Suprapubic skin (tissue), 4 donors: ENCODE data around the gene CTDSP2. TPM values are rescaled to one million over a fixed set of nuclear protein-coding genes. Genes with fewer than 3 reads are reported as not detected.
"Not testable (repeated sequence)": the region's sequence is repeated elsewhere in the genome, so short reads cannot be mapped to it uniquely, and the experiment has no call there.

ENCODE experiments used
- DNase-seq, 2 donors: peaks; one replicate each; pipeline ENCODE4 v3.0.0-alpha.2; 2019; ENCODE audit warnings: low spot score in 2 of 2
- H3K27ac ChIP-seq: fragments of 200-600 bp; sonication (generic); one replicate; pipeline ENCODE4 v1.5.1; 2019
- H3K27me3 ChIP-seq: fragments of 200-600 bp; sonication (generic); one replicate; pipeline ENCODE4 v1.5.1; 2019
- H3K36me3 ChIP-seq: fragments of 200-600 bp; sonication (generic); one replicate; pipeline ENCODE4 v1.5.1; 2019
- H3K4me1 ChIP-seq: fragments of 200-600 bp; sonication (generic); one replicate; pipeline ENCODE4 v1.5.1; 2019
- H3K4me3 ChIP-seq: fragments of 200-600 bp; sonication (generic); one replicate; pipeline ENCODE4 v1.5.1; 2019; ENCODE audit warnings: mild to moderate bottlenecking
- H3K9me3 ChIP-seq: fragments of 200-600 bp; sonication (generic); one replicate; pipeline ENCODE4 v1.5.1; 2019
- EP300 ChIP-seq: sonication (generic); formaldehyde crosslinking; IDR thresholded peaks from one replicate; pipeline ENCODE4 v1.6.1; 2017; ENCODE audit warnings: antibody characterized with exemption
- POLR2A ChIP-seq, 2 donors: fragments of 450-650 bp; IDR thresholded peaks; one replicate each; pipeline ENCODE4 v1.6.1; 2017; ENCODE audit warnings: antibody characterized with exemption in 2 of 2, mild to moderate bottlenecking in 2 of 2, moderate library complexity in 2 of 2
- POLR2AphosphoS5 ChIP-seq, 3 donors: sonication (generic); formaldehyde crosslinking; IDR thresholded peaks; one replicate each; pipeline ENCODE4 v1.6.1; 2017; ENCODE audit warnings: antibody characterized with exemption in 3 of 3
- WGBS: methylation state at CpG from one replicate; pipeline ENCODE4 v1.1.5; 2018; 5-methylcytosine and 5-hydroxymethylcytosine counted together
- total RNA-seq, 4 donors: library from RNA; depleted of rRNA; stranded (reverse); fragments of >200 nt; gene quantifications; one replicate each; pipeline ENCODE4 v1.1.0, GENCODE V29; 2016
- TF ChIP-seq, protein P1 (sequence below), 2 donors: fragments of 200-600 bp in 1 of 2; fragments of 450-650 bp in 1 of 2; sonication (generic) in 1 of 2; IDR thresholded peaks; one replicate each; pipeline ENCODE4 v1.5.1; 2016 to 2019; ENCODE audit warnings: antibody characterized with exemption in 2 of 2, mild to moderate bottlenecking in 1 of 2, moderate library complexity in 1 of 2

CTDSP2 gene
- total RNA-seq, 4 donors from 2014 or later = 147 to 240 (median 215) TPM

DNA sequence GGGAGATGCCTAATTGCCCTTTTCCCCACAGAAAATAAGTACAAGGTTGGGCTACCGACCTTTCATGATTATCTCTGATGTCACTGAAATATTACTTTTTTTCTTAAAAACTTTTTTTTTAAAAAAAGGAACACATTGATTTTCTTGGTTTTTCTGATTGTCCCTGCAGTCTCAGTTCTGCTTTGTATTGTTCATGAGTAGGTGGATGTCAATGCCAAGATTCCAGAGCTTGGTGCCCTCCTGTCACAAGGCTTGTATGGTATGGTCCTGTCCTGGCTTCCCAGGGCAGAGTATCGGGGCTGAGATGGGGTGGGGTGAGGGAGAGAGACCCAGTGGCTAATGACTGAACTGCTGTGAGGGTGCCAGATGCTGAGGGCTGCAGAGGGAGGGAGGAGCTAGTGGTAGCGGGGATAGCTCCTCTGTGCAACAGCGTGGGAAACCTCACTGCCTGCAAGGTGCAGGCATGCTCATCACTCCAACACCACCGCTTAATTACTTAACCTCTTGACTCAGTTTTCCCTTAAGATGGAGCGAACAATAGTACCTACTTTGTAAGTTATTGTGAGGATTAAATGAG, 4.4 kb upstream of the CTDSP2 start:
- Histone ChIP-seq H3K9me3 (no peaks in the 10 kb centered on the region), H3K27ac (no peak overlapping the region), H3K4me1 (peaks cover 31% of the 10 kb centered on the region), H3K27me3 (no peaks in the 10 kb centered on the region), H3K4me3 (no peak overlapping the region), H3K36me3 (no peaks in the 10 kb centered on the region)
- 66% methylated on average over 6 of the region's 6 CpGs for WGBS
- DNase-seq = no peak
- TF ChIP-seq, protein P1, sequence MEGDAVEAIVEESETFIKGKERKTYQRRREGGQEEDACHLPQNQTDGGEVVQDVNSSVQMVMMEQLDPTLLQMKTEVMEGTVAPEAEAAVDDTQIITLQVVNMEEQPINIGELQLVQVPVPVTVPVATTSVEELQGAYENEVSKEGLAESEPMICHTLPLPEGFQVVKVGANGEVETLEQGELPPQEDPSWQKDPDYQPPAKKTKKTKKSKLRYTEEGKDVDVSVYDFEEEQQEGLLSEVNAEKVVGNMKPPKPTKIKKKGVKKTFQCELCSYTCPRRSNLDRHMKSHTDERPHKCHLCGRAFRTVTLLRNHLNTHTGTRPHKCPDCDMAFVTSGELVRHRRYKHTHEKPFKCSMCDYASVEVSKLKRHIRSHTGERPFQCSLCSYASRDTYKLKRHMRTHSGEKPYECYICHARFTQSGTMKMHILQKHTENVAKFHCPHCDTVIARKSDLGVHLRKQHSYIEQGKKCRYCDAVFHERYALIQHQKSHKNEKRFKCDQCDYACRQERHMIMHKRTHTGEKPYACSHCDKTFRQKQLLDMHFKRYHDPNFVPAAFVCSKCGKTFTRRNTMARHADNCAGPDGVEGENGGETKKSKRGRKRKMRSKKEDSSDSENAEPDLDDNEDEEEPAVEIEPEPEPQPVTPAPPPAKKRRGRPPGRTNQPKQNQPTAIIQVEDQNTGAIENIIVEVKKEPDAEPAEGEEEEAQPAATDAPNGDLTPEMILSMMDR (IDR thresholded peaks at IDR 0.05) = no peak
- TF ChIP-seq EP300 (no peak), POLR2AphosphoS5 (IDR thresholded peaks at IDR 0.05) (no peak), POLR2A (IDR thresholded peaks at IDR 0.05) (no peak)

DNA sequence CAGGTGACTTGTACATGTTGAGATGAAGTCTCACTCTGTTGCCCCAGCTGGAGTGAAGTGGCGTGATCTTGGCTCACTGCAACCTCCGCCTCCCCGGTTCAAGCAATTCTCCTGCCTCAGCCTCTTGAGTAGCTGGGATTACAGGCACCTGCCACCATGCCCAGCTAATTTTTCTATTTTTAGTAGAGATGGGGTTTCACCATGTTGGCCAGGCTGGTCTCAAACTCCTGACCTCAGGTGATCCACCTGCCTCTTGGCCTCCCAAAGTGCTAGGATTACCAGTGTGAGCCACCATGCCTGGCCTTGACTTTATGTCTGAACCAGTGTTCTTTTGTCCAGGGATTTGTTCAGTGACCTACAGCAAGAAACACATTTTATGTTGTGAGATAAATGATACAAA, 2.9 kb upstream of the CTDSP2 start:
- H3K9me3 ChIP-seq, H3K27me3 ChIP-seq, H3K4me3 ChIP-seq, H3K36me3 ChIP-seq, H3K27ac ChIP-seq, DNase-seq: not testable (repeated sequence)
- 100% methylated on average over 3 of the region's 3 CpGs for WGBS
- peaks cover 34% of the 10 kb centered on the region for H3K4me1 ChIP-seq

DNA sequence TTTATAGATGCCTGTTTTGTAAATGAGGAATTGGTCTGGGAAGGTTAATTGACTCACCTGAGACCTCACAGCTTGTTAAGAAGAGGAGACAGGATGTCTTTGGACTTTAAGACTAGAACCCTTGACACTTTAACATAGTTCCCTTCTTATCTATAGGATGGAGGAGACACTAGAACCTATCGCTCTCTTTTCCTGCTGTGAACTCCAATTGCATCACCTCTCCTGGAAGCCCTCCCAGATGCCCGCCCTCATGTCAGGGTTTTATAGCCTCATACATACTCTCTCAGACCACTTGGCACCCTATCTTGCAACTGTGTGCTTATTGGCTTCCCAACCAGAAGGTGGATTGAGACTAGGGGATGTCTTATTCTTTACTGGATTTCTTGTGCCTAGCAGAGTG, 2.5 kb upstream of the CTDSP2 start:
- no peaks in the 10 kb centered on the region for H3K36me3 ChIP-seq
- H3K4me1 ChIP-seq = peaks cover 38% of the 10 kb centered on the region
- H3K27me3 ChIP-seq = no peaks in the 10 kb centered on the region
- no peak overlapping the region for H3K27ac ChIP-seq
- TF ChIP-seq POLR2AphosphoS5 (IDR thresholded peaks at IDR 0.05) (no peak), EP300 (no peak)
- TF ChIP-seq, protein P1 (IDR thresholded peaks at IDR 0.05) = no peak
- 77% methylated on average over 2 of the region's 2 CpGs for WGBS
- no peak overlapping the region for H3K4me3 ChIP-seq
- no peak for DNase-seq
- no peaks in the 10 kb centered on the region for H3K9me3 ChIP-seq

DNA sequence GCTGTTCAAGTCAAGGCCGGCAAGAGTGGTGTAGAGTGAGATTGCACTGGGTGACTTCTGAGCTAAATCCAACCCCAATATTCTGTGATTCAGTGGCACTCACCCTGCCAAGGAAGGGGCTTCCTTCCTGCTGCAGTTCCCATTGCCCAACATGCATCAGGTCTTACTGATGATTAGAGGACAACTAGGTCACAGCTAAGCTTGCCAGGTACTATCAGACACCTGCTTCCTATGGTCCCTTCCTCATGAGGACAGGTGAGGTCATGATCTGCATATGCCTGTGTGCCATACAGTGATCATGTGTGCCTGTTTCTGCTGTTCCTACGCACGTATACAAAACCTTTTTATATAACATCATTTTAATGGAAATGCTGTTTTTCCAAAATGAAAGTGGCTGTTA, 1.7 kb upstream of the CTDSP2 start:
- Histone ChIP-seq H3K4me3 (no peak overlapping the region), H3K27ac (no peak overlapping the region), H3K4me1 (peaks cover 45% of the 10 kb centered on the region), H3K27me3 (no peaks in the 10 kb centered on the region), H3K36me3 (no peaks in the 10 kb centered on the region), H3K9me3 (no peaks in the 10 kb centered on the region)
- 86% methylated on average over 3 of the region's 3 CpGs for WGBS
- no peak for DNase-seq
- TF ChIP-seq EP300 (no peak), POLR2A (IDR thresholded peaks at IDR 0.05) (no peak), POLR2AphosphoS5 (IDR thresholded peaks at IDR 0.05) (no peak)
- TF ChIP-seq, protein P1 (IDR thresholded peaks at IDR 0.05) = no peak

DNA sequence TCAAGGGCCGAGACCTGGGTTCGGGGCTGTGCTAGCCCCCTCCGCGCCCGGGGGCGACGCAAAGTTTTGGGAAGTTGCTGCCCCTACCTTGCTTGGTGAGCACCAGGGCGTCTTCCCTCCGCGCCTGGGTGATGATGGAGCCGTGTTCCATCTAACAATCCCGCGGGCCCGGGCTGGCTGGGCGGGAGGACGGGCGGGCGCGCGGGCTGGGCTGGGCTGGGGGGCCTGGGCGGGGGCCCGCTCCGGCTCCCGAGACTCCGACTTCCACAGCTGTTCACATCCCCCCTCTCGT, 298 bp downstream of the CTDSP2 start:
- TF ChIP-seq POLR2A (IDR thresholded peaks at IDR 0.05) = no peak
- TF ChIP-seq, protein P1 (IDR thresholded peaks at IDR 0.05) = no peak
- TF ChIP-seq POLR2AphosphoS5 (IDR thresholded peaks at IDR 0.05) = no peak
- TF ChIP-seq EP300 = no peak
- no peaks in the 10 kb centered on the region for H3K9me3 ChIP-seq
- H3K27me3 ChIP-seq = no peaks in the 10 kb centered on the region
- no peak for DNase-seq
- peak overlapping the region; percentile 83 for H3K4me3 ChIP-seq
- H3K27ac ChIP-seq = peak overlapping the region; percentile 100
- no CpG with 5 or more reads among the region's 26 CpGs for WGBS
- H3K36me3 ChIP-seq = no peaks in the 10 kb centered on the region
- H3K4me1 ChIP-seq = peaks cover 50% of the 10 kb centered on the region
